Endothelial cell of umbilical vein (primary cell): Measurements from ENCODE around the gene TCP11. TPM values are rescaled to one million over a fixed set of nuclear protein-coding genes. Genes with fewer than 3 reads are reported as not detected.

Experiments
- BruUV-seq: library from RNA; stranded (reverse); fragments of 400-500 nt; replicated peaks from 2 replicates; lab custom pipeline; 2021; lab: Mats Ljungman, UMichigan
- CTCF ChIA-PET: fragments of 300-600, 350-600 bp; sonication (Branson Sonifier 250); formaldehyde crosslinking; loops from one replicate; lab custom pipeline; 2021; ENCODE audit warnings: antibody characterized with exemption, inconsistent platforms; lab: Charles Lee
- POLR2A ChIA-PET: fragments of 300-600, 350-600 bp; sonication (Branson Sonifier 250); formaldehyde crosslinking; loops from one replicate; lab custom pipeline; 2021; ENCODE audit warnings: antibody characterized with exemption, inconsistent platforms; lab: Charles Lee
- DNase-seq: peaks from one replicate; pipeline ENCODE4 v3.0.0-alpha.2; 2011; ENCODE audit warnings: low read depth, low spot score
- FAIRE-seq: peaks from 2 replicates; lab custom pipeline; 2011; peaks lifted over from hg19 to GRCh38; lab: Jason Lieb, UNC
- H2AFZ ChIP-seq: 2 replicates; pipeline ENCODE4 v1.6.0; 2012; ENCODE audit warnings: low read depth, low read length, control low read depth, inconsistent platforms
- H3K27ac ChIP-seq: 2 replicates; pipeline ENCODE4 v1.5.1; 2011; ENCODE audit warnings: low read depth, mild to moderate bottlenecking, control low read depth, low read length, moderate library complexity; ENCODE audit not compliant: insufficient read depth
- H3K27me3 ChIP-seq, 2 experiments: 2 replicates each; pipeline versions ENCODE4 v1.6.0 to v1.6.1; 2011; ENCODE audit warnings: low read length in 2 of 2, mixed read lengths in 1 of 2; ENCODE audit not compliant: control insufficient read depth in 2 of 2, insufficient read depth in 2 of 2
- H3K36me3 ChIP-seq, 2 experiments: 2 replicates in 1 of 2; 3 replicates in 1 of 2; pipeline ENCODE4 v1.5.1; 2011; ENCODE audit warnings: low read length in 2 of 2, mild to moderate bottlenecking in 1 of 2, moderate library complexity in 1 of 2; ENCODE audit not compliant: control insufficient read depth in 2 of 2, insufficient read depth in 2 of 2; ENCODE audit errors: extremely low read depth in 1 of 2
- H3K4me1 ChIP-seq: 3 replicates; pipeline ENCODE4 v1.5.1; 2011; ENCODE audit warnings: mild to moderate bottlenecking, low read length; ENCODE audit not compliant: control insufficient read depth, insufficient read depth; ENCODE audit errors: extremely low read depth
- H3K4me2 ChIP-seq: 2 replicates; pipeline ENCODE4 v1.6.1; 2011; ENCODE audit warnings: low read length, control low read depth, mixed read lengths; ENCODE audit not compliant: insufficient read depth
- H3K4me3 ChIP-seq, 3 experiments: fragments of 200-600 bp in 1 of 3; sonication (generic), shearing (Covaris generic) in 1 of 3; replicated peaks in 1 of 3; 2 replicates each; pipeline ENCODE4 v1.5.1; 2011 to 2016; ENCODE audit warnings: control low read depth in 3 of 3, low read length in 3 of 3, mild to moderate bottlenecking in 2 of 3, inconsistent platforms in 1 of 3, low read depth in 1 of 3, moderate library complexity in 1 of 3; ENCODE audit not compliant: insufficient read depth in 1 of 3
- H3K79me2 ChIP-seq: 2 replicates; pipeline ENCODE4 v1.6.0; 2012; ENCODE audit warnings: low read length, inconsistent platforms; ENCODE audit not compliant: control insufficient read depth, insufficient read depth
- H3K9ac ChIP-seq: replicated peaks from 2 replicates; pipeline ENCODE3; 2011; ENCODE audit warnings: low read length, control low read depth; ENCODE audit not compliant: insufficient read depth; ENCODE audit errors: extremely low read depth
- H3K9me1 ChIP-seq: replicated peaks from 3 replicates; pipeline ENCODE4 v1.6.0; 2011; ENCODE audit warnings: mild to moderate bottlenecking, low read length; ENCODE audit not compliant: control insufficient read depth, insufficient read depth; ENCODE audit errors: extremely low read depth
- H3K9me3 ChIP-seq: replicated peaks from 2 replicates; pipeline ENCODE4 v1.5.1; 2012; ENCODE audit warnings: low read length, inconsistent platforms; ENCODE audit not compliant: control insufficient read depth, insufficient read depth
- H4K20me1 ChIP-seq: replicated peaks from 2 replicates; pipeline ENCODE3; 2011; ENCODE audit warnings: mild to moderate bottlenecking, low read length; ENCODE audit not compliant: control insufficient read depth, insufficient read depth; ENCODE audit errors: extremely low read depth
- FOS ChIP-seq: IDR thresholded peaks from 2 replicates; pipeline ENCODE4 v1.6.1; 2011; ENCODE audit warnings: mild to moderate bottlenecking, low read length, moderate library complexity, borderline replicate concordance; ENCODE audit not compliant: insufficient read depth
- GATA2 ChIP-seq: IDR thresholded peaks from 2 replicates; pipeline ENCODE4 v1.7.0; 2011; ENCODE audit warnings: low read depth, mild to moderate bottlenecking, moderate library complexity, mixed read lengths, low read length; ENCODE audit not compliant: insufficient read length, insufficient read depth
- JUN ChIP-seq: IDR thresholded peaks from 2 replicates; pipeline ENCODE4 v1.6.1; 2011; ENCODE audit warnings: borderline replicate concordance, low read depth; ENCODE audit not compliant: insufficient read length, insufficient read depth
- MAX ChIP-seq: IDR thresholded peaks from 2 replicates; pipeline ENCODE4 v1.6.1; 2011; ENCODE audit not compliant: insufficient read depth, insufficient read length
- MYC ChIP-seq: IDR thresholded peaks from one replicate; pipeline ENCODE4 v1.6.1; 2011; ENCODE audit warnings: mild to moderate bottlenecking, low read depth, low read length
- POLR2A ChIP-seq: IDR thresholded peaks from 2 replicates; pipeline ENCODE4 v1.6.1; 2012; ENCODE audit warnings: low read depth, mild to moderate bottlenecking, control low read depth, low read length
- dilution Hi-C: fragments of 300-500 bp; cut with MboI; formaldehyde crosslinking; loops from one replicate; pipeline ENCODE4 v1.15.0; 2019; ENCODE audit warnings: low sequenced_read_pairs; ENCODE audit not compliant: extremely low pct_ligation_motif_present
- intact Hi-C: fragments of 100-400 bp; cut with micrococcal nuclease; formaldehyde crosslinking; loops from one replicate; pipeline ENCODE4 v1.10.0; 2022
- polyA plus RNA-seq, 4 experiments: library from polyadenylated mRNA; depleted of rRNA in 3 of 4; stranded (reverse) in 3 of 4; unstranded in 1 of 4; fragments of >200 nt; gene quantifications; 2 replicates each; pipeline versions ENCODE4 v1.2.1 to v1.2.3, GENCODE V29; 2011 to 2012; ENCODE audit warnings: missing spikeins in 1 of 4
- total RNA-seq: library from RNA; stranded (reverse); gene quantifications from 2 replicates; pipeline ENCODE4 v1.2.3, GENCODE V29; 2021

The TCP11 gene
- total and polyA plus RNA-seq, 2 donors (not counting 3 experiments of a cell fraction or from before 2014, with no cell fraction given), result 0.18 TPM; not detected in 1

- Histone ChIP-seq H3K27ac (no peak overlapping the region), H3K4me2 (no peak overlapping the region), H3K9me3 (no peaks in the 10 kb centered on the region), H3K9me1 (no peaks in the 10 kb centered on the region), H3K79me2 (no peaks in the 10 kb centered on the region), H3K36me3 (peaks cover 0 to 12% of the 10 kb centered on the region in 2 experiments), H4K20me1 (no peaks in the 10 kb centered on the region), H3K9ac (no peak overlapping the region), H3K27me3 (no peaks in the 10 kb centered on the region), H2AFZ (no peak overlapping the region), H3K4me3 (no peak overlapping the region), H3K4me1 (peaks cover 12% of the 10 kb centered on the region)
- ChIA-PET POLR2A (no interaction called here), CTCF (interaction anchor here (1.2 to 2.2 kb wide), 5 partner anchors 27 to 148 kb away, joined by 3 to 11 read pairs (median 3); no protein-coding TSS in a partner anchor)
- no TSS peak for BruUV-seq
- dilution Hi-C loops (no loop called here), intact Hi-C loops (no loop called here)
- no peak for DNase-seq
- TF ChIP-seq GATA2, result no peak
- no peak for TF ChIP-seq POLR2A
- no peak for TF ChIP-seq MAX
- TF ChIP-seq FOS, result no peak
- TF ChIP-seq MYC, result no peak
- TF ChIP-seq JUN, result no peak
- no peak for FAIRE-seq
Observed at GRCh38 chr6:35092362-35093117, 48.6 kb downstream of the TCP11 start.
